ENCODE results near the gene VGLL4. TPM values are rescaled to one million over a fixed set of nuclear protein-coding genes. Genes with fewer than 3 reads are reported as not detected.

VGLL4 gene
- total RNA-seq, 1 experiment from 2014 or later, result 46.1 TPM

DNA sequence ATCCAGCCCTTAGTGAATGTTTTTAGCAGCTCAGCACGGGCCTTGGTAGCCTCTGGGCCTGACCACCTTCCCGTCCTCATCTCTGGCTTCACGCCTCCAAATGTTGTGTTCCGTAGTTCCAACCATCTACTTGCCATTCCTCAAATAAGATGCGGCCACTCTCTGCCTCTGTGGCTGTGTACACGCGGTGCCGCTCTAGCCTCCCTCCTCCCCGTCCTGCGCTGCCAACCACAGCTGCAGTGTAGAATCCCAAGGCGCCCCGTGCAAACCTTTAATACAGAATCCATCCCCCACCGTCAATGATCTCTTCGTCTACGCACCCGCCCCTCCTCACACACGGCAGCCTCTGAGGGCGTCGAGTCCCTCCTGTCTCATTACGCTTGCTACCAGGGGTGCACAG, 77.2 kb downstream of the VGLL4 start:
- Mint-ChIP-seq H3K9me3 (ENCODE audit: unreplicated experiment) (no peaks in the 10 kb centered on the region), H3K27ac (ENCODE audit: unreplicated experiment) (no peak overlapping the region), H3K4me3 (ENCODE audit: unreplicated experiment) (no peak overlapping the region), H3K27me3 (ENCODE audit: insufficient read depth, unreplicated experiment) (no peaks in the 10 kb centered on the region), H3K4me1 (ENCODE audit: low read depth, unreplicated experiment) (no peaks in the 10 kb centered on the region), H3K36me3 (ENCODE audit: insufficient read depth, unreplicated experiment) (peaks cover 24% of the 10 kb centered on the region)
- no TSS peak for BruUV-seq (replicated peaks)
- Histone ChIP-seq H3K36me3 (ENCODE audit: control insufficient read depth, insufficient read depth, low read length) (no peaks in the 10 kb centered on the region), H3K4me3 (ENCODE audit: low read depth, low read length) (no peak overlapping the region), H3K4me1 (no peaks in the 10 kb centered on the region), H3K9me3 (no peaks in the 10 kb centered on the region), H3K27me3 (replicated peaks; ENCODE audit: control insufficient read depth, insufficient read depth, low read length) (no peaks in the 10 kb centered on the region)
- ChIA-PET CTCF (interaction anchor here (1.1 kb wide), 1 partner anchor 77 kb away, joined by 5 read pairs; the partner anchor contains the start of gene VGLL4), POLR2A (no interaction called here)
- no peak for DNase-seq
- intact Hi-C loops (cut with micrococcal nuclease; ENCODE audit: unreplicated experiment), result no loop called here
- TF ChIP-seq, protein P1, sequence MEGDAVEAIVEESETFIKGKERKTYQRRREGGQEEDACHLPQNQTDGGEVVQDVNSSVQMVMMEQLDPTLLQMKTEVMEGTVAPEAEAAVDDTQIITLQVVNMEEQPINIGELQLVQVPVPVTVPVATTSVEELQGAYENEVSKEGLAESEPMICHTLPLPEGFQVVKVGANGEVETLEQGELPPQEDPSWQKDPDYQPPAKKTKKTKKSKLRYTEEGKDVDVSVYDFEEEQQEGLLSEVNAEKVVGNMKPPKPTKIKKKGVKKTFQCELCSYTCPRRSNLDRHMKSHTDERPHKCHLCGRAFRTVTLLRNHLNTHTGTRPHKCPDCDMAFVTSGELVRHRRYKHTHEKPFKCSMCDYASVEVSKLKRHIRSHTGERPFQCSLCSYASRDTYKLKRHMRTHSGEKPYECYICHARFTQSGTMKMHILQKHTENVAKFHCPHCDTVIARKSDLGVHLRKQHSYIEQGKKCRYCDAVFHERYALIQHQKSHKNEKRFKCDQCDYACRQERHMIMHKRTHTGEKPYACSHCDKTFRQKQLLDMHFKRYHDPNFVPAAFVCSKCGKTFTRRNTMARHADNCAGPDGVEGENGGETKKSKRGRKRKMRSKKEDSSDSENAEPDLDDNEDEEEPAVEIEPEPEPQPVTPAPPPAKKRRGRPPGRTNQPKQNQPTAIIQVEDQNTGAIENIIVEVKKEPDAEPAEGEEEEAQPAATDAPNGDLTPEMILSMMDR (IDR thresholded peaks at IDR 0.05; ENCODE audit: insufficient read depth in 1 of 2, low read depth in 1 of 2, low read length in 1 of 2, severe bottlenecking in 1 of 2, unreplicated experiment in 1 of 2), result no peak

DNA sequence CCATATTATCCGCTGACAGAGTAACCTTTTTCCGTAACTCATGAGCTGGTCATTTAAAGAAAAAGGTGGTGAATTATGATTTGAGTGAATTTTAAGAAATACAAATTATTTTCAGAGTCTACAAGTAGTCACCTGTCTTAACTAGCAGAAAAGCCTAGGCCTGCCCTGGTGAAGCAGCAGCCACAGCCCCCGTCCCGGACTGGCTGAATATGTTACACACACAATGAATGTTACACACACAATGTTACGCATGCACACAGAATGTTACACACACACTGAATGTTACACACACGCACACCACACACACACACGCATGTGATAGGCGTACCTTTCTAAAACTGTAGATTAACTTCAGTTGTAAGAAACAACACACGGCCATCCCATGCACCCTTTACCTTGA, 77.8 kb downstream of the VGLL4 start:
- TF ChIP-seq, protein P1 (IDR thresholded peaks at IDR 0.05; ENCODE audit: insufficient read depth in 1 of 2, low read depth in 1 of 2, low read length in 1 of 2, severe bottlenecking in 1 of 2, unreplicated experiment in 1 of 2), result no peak
- ChIA-PET POLR2A (no interaction called here), CTCF (no interaction called here)
- no peak for DNase-seq
- no peaks in the 10 kb centered on the region for H3K4me1 ChIP-seq
- intact Hi-C loops (cut with micrococcal nuclease; ENCODE audit: unreplicated experiment), result no loop called here
- no TSS peak for BruUV-seq (replicated peaks)
- no peaks in the 10 kb centered on the region for H3K27me3 ChIP-seq (replicated peaks; ENCODE audit: control insufficient read depth, insufficient read depth, low read length)
- no peaks in the 10 kb centered on the region for H3K9me3 ChIP-seq
- Mint-ChIP-seq H3K4me1 (ENCODE audit: low read depth, unreplicated experiment) (no peaks in the 10 kb centered on the region), H3K4me3 (ENCODE audit: unreplicated experiment) (no peak overlapping the region), H3K9me3 (ENCODE audit: unreplicated experiment) (no peaks in the 10 kb centered on the region), H3K27ac (ENCODE audit: unreplicated experiment) (no peak overlapping the region), H3K36me3 (ENCODE audit: insufficient read depth, unreplicated experiment) (peaks cover 29% of the 10 kb centered on the region), H3K27me3 (ENCODE audit: insufficient read depth, unreplicated experiment) (no peaks in the 10 kb centered on the region)
- no peaks in the 10 kb centered on the region for H3K36me3 ChIP-seq (ENCODE audit: control insufficient read depth, insufficient read depth, low read length)
- H3K4me3 ChIP-seq (ENCODE audit: low read depth, low read length), result no peak overlapping the region

DNA sequence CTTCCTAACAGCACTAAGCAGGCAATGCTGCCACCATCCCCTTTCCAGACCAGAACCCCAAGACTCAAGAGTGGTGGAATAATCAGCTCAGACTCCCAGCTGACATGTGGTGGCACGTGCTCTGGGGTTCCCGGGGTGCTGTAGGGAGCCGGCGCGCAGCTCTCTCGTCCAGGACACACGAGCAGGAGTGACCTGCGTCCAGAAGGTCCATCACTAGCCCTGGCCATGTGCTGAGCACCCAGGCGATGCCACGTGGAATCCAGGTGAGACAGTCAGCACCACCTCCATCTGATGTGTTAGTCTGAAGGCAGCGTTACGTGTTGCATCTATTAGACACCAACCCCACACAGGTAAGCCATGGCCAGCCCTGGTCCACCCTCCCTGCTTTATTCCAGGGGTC, 78.2 kb downstream of the VGLL4 start:
- Mint-ChIP-seq H3K9me3 (ENCODE audit: unreplicated experiment) (no peaks in the 10 kb centered on the region), H3K4me1 (ENCODE audit: low read depth, unreplicated experiment) (no peaks in the 10 kb centered on the region), H3K4me3 (ENCODE audit: unreplicated experiment) (no peak overlapping the region), H3K36me3 (ENCODE audit: insufficient read depth, unreplicated experiment) (peaks cover 34% of the 10 kb centered on the region), H3K27me3 (ENCODE audit: insufficient read depth, unreplicated experiment) (no peaks in the 10 kb centered on the region), H3K27ac (ENCODE audit: unreplicated experiment) (no peak overlapping the region)
- TF ChIP-seq, protein P1 (IDR thresholded peaks at IDR 0.05; ENCODE audit: insufficient read depth in 1 of 2, low read depth in 1 of 2, low read length in 1 of 2, severe bottlenecking in 1 of 2, unreplicated experiment in 1 of 2), result no peak
- H3K4me1 ChIP-seq, result no peaks in the 10 kb centered on the region
- CTCF ChIA-PET, result no interaction called here
- H3K36me3 ChIP-seq (ENCODE audit: control insufficient read depth, insufficient read depth, low read length), result no peaks in the 10 kb centered on the region
- no peak for DNase-seq
- POLR2A ChIA-PET, result no interaction called here
- no peaks in the 10 kb centered on the region for H3K9me3 ChIP-seq
- intact Hi-C loops (cut with micrococcal nuclease; ENCODE audit: unreplicated experiment), result no loop called here
- no TSS peak for BruUV-seq (replicated peaks)
- H3K27me3 ChIP-seq (replicated peaks; ENCODE audit: control insufficient read depth, insufficient read depth, low read length), result no peaks in the 10 kb centered on the region
- H3K4me3 ChIP-seq (ENCODE audit: low read depth, low read length), result no peak overlapping the region

Measured in Caco-2 (cell line).